ENCODE data around the gene CRELD1. TPM values are rescaled to one million over a fixed set of nuclear protein-coding genes. Genes with fewer than 3 reads are reported as not detected.

CRELD1 gene
- total and polyA plus RNA-seq, 9 of the 15 experiments (the other 6 are each of a cell fraction or from before 2014, with no cell fraction given): 3.3 to 25.8 (median 16.5) TPM

GRCh38 chr3:9978710-9979305, 45.2 kb downstream of the CRELD1 start (continued):
- 0 out of 2 replicates have a peak, but pooled peaks have one; percentile 37 for TF ChIP-seq ATF7 (IDR thresholded peaks at IDR 0.05)
- TF ChIP-seq SP1 (CRISPR knock-in tag; IDR thresholded peaks at IDR 0.05): no peak
- TF ChIP-seq ZNF347 (CRISPR knock-in tag; IDR thresholded peaks at IDR 0.05; ENCODE audit: low read depth): no peak
- TF ChIP-seq, protein P1, sequence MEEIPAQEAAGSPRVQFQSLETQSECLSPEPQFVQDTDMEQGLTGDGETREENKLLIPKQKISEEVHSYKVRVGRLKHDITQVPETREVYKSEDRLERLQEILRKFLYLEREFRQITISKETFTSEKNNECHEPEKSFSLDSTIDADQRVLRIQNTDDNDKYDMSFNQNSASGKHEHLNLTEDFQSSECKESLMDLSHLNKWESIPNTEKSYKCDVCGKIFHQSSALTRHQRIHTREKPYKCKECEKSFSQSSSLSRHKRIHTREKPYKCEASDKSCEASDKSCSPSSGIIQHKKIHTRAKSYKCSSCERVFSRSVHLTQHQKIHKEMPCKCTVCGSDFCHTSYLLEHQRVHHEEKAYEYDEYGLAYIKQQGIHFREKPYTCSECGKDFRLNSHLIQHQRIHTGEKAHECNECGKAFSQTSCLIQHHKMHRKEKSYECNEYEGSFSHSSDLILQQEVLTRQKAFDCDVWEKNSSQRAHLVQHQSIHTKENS (CRISPR knock-in tag; IDR thresholded peaks at IDR 0.05): no peak
- TF ChIP-seq TGIF2 (CRISPR knock-in tag; IDR thresholded peaks at IDR 0.05): no peak
- TF ChIP-seq POLR2G (IDR thresholded peaks at IDR 0.05; ENCODE audit: low read depth, low read length): no peak
- TF ChIP-seq ARHGAP35 (IDR thresholded peaks at IDR 0.05; ENCODE audit: partially characterized antibody): no peak
- no peak for TF ChIP-seq WHSC1 (IDR thresholded peaks at IDR 0.05; ENCODE audit: low read length)
- no peak for TF ChIP-seq SUPT5H (IDR thresholded peaks at IDR 0.05)
- TF ChIP-seq HNRNPL (IDR thresholded peaks at IDR 0.05; ENCODE audit: low read depth, low read length): no peak
- no peak for TF ChIP-seq ETV6 (IDR thresholded peaks at IDR 0.05; ENCODE audit: borderline replicate concordance in 1 of 2, low read depth in 2 of 2, low read length in 1 of 2)
- TF ChIP-seq ETV6 (CRISPR knock-in tag; IDR thresholded peaks at IDR 0.05; ENCODE audit: borderline replicate concordance): no peak
- TF ChIP-seq POLR2H (tag; IDR thresholded peaks at IDR 0.05; ENCODE audit: low read depth): no peak
- TF ChIP-seq, protein P2, sequence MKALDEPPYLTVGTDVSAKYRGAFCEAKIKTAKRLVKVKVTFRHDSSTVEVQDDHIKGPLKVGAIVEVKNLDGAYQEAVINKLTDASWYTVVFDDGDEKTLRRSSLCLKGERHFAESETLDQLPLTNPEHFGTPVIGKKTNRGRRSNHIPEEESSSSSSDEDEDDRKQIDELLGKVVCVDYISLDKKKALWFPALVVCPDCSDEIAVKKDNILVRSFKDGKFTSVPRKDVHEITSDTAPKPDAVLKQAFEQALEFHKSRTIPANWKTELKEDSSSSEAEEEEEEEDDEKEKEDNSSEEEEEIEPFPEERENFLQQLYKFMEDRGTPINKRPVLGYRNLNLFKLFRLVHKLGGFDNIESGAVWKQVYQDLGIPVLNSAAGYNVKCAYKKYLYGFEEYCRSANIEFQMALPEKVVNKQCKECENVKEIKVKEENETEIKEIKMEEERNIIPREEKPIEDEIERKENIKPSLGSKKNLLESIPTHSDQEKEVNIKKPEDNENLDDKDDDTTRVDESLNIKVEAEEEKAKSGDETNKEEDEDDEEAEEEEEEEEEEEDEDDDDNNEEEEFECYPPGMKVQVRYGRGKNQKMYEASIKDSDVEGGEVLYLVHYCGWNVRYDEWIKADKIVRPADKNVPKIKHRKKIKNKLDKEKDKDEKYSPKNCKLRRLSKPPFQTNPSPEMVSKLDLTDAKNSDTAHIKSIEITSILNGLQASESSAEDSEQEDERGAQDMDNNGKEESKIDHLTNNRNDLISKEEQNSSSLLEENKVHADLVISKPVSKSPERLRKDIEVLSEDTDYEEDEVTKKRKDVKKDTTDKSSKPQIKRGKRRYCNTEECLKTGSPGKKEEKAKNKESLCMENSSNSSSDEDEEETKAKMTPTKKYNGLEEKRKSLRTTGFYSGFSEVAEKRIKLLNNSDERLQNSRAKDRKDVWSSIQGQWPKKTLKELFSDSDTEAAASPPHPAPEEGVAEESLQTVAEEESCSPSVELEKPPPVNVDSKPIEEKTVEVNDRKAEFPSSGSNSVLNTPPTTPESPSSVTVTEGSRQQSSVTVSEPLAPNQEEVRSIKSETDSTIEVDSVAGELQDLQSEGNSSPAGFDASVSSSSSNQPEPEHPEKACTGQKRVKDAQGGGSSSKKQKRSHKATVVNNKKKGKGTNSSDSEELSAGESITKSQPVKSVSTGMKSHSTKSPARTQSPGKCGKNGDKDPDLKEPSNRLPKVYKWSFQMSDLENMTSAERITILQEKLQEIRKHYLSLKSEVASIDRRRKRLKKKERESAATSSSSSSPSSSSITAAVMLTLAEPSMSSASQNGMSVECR (CRISPR knock-in tag; IDR thresholded peaks at IDR 0.05): no peak
- no peak for TF ChIP-seq BCOR (IDR thresholded peaks at IDR 0.05)
- no peak for TF ChIP-seq ATF6 (CRISPR knock-in tag; IDR thresholded peaks at IDR 0.05)
- no peak for TF ChIP-seq PHF21A (IDR thresholded peaks at IDR 0.05; ENCODE audit: borderline replicate concordance, low read depth)
- no peak for TF ChIP-seq POLR3G (IDR thresholded peaks at IDR 0.05; ENCODE audit: extremely low read depth, insufficient read length, insufficient replicate concordance)
- no peak for TF ChIP-seq RAD51 (IDR thresholded peaks at IDR 0.05; ENCODE audit: borderline replicate concordance, low read depth)
- TF ChIP-seq ZNF785 (CRISPR knock-in tag; IDR thresholded peaks at IDR 0.05): no peak
- peak; percentile 18 to 60; a peak in 2 of 4 replicates for TF ChIP-seq FOXK2 (conservative IDR thresholded peaks at IDR 0.05 in 1 of 2, IDR thresholded peaks at IDR 0.05 in 1 of 2; ENCODE audit: low read depth in 2 of 2)
- TF ChIP-seq NELFE (IDR thresholded peaks at IDR 0.05; ENCODE audit: insufficient read depth, insufficient read length): no peak
- no peak for TF ChIP-seq FOS (IDR thresholded peaks at IDR 0.05; ENCODE audit: extremely low read depth, insufficient read length)
